ENCODE measurements around the gene GSTA4.

- TF ChIP-seq ARNTL (CRISPR knock-in tag; IDR thresholded peaks at IDR 0.05; ENCODE audit: borderline replicate concordance, low read depth) (no peak), ZC3H10 (CRISPR knock-in tag; IDR thresholded peaks at IDR 0.05) (no peak)
Observed at GRCh38 chr6:53044071-53044470, 49.0 kb upstream of the GSTA4 start.

Measured in SK-N-SH treated with all-trans-retinoic acid at 6 μM for 48 hours (cell line).